ENCODE results near the gene TACC3.

GRCh38 chr4:1675802-1676137 is 45.6 kb upstream of the TACC3 start:
- no peak for TF ChIP-seq CTCF (IDR thresholded peaks at IDR 0.05)
- no peak for TF ChIP-seq POLR2A (IDR thresholded peaks at IDR 0.05)
- no peak for TF ChIP-seq POLR2AphosphoS5 (IDR thresholded peaks at IDR 0.05)

Data from upper lobe of left lung (tissue), 4 donors.